Calu3 (cell line): Measurements from ENCODE around the gene ASTE1. TPM values are rescaled to one million over a fixed set of nuclear protein-coding genes. Genes with fewer than 3 reads are reported as not detected.

Source experiments
- BruUV-seq: library from RNA; stranded (reverse); fragments of 400-500 nt; replicated peaks from 2 replicates; lab custom pipeline; 2021; lab: Mats Ljungman, UMichigan
- CTCF ChIA-PET: fragments of 300-600 bp; sonication (Branson Sonifier 250); formaldehyde crosslinking; loops from one replicate; lab custom pipeline; 2022; ENCODE audit warnings: antibody characterized with exemption; lab: Charles Lee
- DNase-seq: peaks from one replicate; pipeline ENCODE4 v3.0.0; 2022
- H3K27ac Mint-ChIP-seq: one replicate; pipeline ENCODE4 v1.8.0; 2022; ENCODE audit warnings: mixed read lengths; ENCODE audit not compliant: unreplicated experiment
- H3K27me3 Mint-ChIP-seq: one replicate; pipeline ENCODE4 v1.8.0; 2022; ENCODE audit warnings: mixed read lengths; ENCODE audit not compliant: unreplicated experiment
- H3K36me3 Mint-ChIP-seq: one replicate; pipeline ENCODE4 v1.8.0; 2022; ENCODE audit warnings: mild to moderate bottlenecking, moderate library complexity, mixed read lengths; ENCODE audit not compliant: insufficient read depth, unreplicated experiment
- H3K4me1 Mint-ChIP-seq: one replicate; pipeline ENCODE4 v1.8.0; 2022; ENCODE audit warnings: mild to moderate bottlenecking, low read depth, mixed read lengths; ENCODE audit not compliant: unreplicated experiment
- H3K4me3 Mint-ChIP-seq: one replicate; pipeline ENCODE4 v1.8.0; 2022; ENCODE audit warnings: mild to moderate bottlenecking, low read depth, moderate library complexity, mixed read lengths; ENCODE audit not compliant: unreplicated experiment
- H3K9me3 Mint-ChIP-seq: one replicate; pipeline ENCODE4 v1.8.0; 2022; ENCODE audit warnings: low read depth, mixed read lengths; ENCODE audit not compliant: unreplicated experiment
- intact Hi-C: fragments of 100-400 bp; cut with micrococcal nuclease; formaldehyde crosslinking; loops from one replicate; pipeline ENCODE4 v1.10.0; 2022; ENCODE audit not compliant: unreplicated experiment
- total RNA-seq: library from RNA; stranded (reverse); gene quantifications from 2 replicates; pipeline ENCODE4 v1.2.3, GENCODE V29; 2022
- TF ChIP-seq, protein P1 (sequence below): fragments of 200-600 bp; IDR thresholded peaks from one replicate; pipeline ENCODE4 v1.8.0; 2022; ENCODE audit warnings: antibody characterized with exemption; ENCODE audit not compliant: unreplicated experiment

Gene ASTE1
- total RNA-seq, 1 experiment from 2014 or later = 12.5 TPM

DNA sequence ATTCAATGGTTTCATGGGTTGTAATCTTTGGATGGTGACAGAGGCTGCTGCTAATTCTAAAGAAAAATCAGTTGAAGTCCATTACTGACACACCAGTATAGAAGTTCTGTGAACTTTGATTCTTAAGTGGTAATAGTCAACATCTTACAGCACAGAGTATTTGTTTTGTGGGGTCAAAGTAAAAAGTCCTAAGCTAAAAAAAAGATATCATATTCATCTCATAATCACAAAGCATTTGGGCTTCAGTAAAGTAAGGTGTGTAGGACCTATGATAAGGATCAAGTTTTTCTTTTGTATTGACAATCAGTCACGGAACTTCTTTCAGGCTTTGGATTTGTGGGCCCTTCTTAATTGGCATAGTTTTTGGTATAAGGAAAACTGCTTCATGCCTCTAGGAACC, 1.1 kb downstream of the ASTE1 start:
- Mint-ChIP-seq H3K9me3 (no peaks in the 10 kb centered on the region), H3K36me3 (peaks cover 38% of the 10 kb centered on the region), H3K27me3 (no peaks in the 10 kb centered on the region), H3K27ac (peak overlapping the region; percentile 97), H3K4me3 (peak overlapping the region; percentile 97), H3K4me1 (peaks cover 36% of the 10 kb centered on the region)
- CTCF ChIA-PET = interaction anchor here (1.2 kb wide), 1 partner anchor 1009 kb away, joined by 4 read pairs; the partner anchor contains the start of gene CPNE4
- intact Hi-C loops = loop anchor here (5.0 kb wide), 1 partner anchor 268 kb away; no protein-coding TSS in a partner anchor
- BruUV-seq = no TSS peak
- no peak for DNase-seq
- TF ChIP-seq, protein P1, sequence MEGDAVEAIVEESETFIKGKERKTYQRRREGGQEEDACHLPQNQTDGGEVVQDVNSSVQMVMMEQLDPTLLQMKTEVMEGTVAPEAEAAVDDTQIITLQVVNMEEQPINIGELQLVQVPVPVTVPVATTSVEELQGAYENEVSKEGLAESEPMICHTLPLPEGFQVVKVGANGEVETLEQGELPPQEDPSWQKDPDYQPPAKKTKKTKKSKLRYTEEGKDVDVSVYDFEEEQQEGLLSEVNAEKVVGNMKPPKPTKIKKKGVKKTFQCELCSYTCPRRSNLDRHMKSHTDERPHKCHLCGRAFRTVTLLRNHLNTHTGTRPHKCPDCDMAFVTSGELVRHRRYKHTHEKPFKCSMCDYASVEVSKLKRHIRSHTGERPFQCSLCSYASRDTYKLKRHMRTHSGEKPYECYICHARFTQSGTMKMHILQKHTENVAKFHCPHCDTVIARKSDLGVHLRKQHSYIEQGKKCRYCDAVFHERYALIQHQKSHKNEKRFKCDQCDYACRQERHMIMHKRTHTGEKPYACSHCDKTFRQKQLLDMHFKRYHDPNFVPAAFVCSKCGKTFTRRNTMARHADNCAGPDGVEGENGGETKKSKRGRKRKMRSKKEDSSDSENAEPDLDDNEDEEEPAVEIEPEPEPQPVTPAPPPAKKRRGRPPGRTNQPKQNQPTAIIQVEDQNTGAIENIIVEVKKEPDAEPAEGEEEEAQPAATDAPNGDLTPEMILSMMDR = no peak

DNA sequence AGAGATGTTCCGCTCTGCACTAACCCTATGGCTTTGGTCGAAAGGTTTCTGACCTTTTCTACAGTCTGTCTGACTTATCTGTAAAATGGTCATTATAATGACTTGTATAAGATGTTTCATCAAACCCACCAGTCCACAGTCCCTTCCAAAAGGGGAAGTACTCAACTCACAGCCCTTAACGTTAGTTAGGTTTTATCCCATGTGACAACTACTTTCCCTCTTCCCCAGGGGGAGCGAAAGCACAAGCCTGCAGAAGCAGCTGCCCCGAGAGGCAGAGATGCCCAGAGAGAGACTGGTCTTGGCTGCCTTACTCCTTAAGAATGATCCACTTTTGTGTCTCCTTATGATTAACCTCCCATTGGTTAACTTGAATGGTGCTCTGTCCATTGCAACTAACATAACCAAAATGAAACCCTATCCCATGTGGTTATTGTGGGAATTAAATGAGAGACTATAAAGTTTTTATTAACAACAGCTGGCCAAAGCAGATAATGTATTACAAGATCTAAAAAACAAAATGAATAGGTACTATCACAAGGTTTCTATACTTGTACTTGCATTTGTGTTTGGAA, 6.4 kb downstream of the ASTE1 start:
- H3K4me3 Mint-ChIP-seq = no peak overlapping the region
- CTCF ChIA-PET = interaction anchor here (1.1 kb wide), 1 partner anchor 318 kb away, joined by 3 read pairs; no protein-coding TSS in a partner anchor
- peaks cover 39% of the 10 kb centered on the region for H3K36me3 Mint-ChIP-seq
- no peaks in the 10 kb centered on the region for H3K9me3 Mint-ChIP-seq
- intact Hi-C loops = no loop called here
- H3K27ac Mint-ChIP-seq = no peak overlapping the region
- DNase-seq = no peak
- peaks cover 12% of the 10 kb centered on the region for H3K4me1 Mint-ChIP-seq
- TF ChIP-seq, protein P1 = no peak
- BruUV-seq = no TSS peak
- H3K27me3 Mint-ChIP-seq = no peaks in the 10 kb centered on the region

DNA sequence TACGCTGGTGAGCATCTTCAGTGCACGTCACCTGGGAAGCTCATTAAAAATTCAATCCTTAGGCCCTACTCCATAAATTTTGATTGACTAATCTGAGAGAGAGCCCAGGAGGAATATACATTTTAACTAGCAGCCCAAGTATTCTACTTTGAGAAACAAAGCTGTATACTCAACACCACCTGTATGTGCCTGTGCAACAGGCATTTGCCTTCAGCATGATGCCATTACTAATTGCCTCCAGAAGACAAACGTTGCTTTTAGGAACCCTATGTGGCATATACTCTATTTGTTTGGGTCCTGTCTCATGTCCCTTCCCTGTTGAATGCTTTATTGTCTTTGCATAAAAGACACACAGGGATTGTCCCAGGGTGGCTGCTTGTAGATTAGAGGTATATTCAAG, 7.7 kb downstream of the ASTE1 start:
- Mint-ChIP-seq H3K27ac (no peak overlapping the region), H3K4me3 (no peak overlapping the region), H3K27me3 (no peaks in the 10 kb centered on the region), H3K9me3 (no peaks in the 10 kb centered on the region), H3K4me1 (no peaks in the 10 kb centered on the region), H3K36me3 (peaks cover 37% of the 10 kb centered on the region)
- CTCF ChIA-PET = no interaction called here
- BruUV-seq = no TSS peak
- intact Hi-C loops = no loop called here
- DNase-seq = no peak
- TF ChIP-seq, protein P1 = no peak

DNA sequence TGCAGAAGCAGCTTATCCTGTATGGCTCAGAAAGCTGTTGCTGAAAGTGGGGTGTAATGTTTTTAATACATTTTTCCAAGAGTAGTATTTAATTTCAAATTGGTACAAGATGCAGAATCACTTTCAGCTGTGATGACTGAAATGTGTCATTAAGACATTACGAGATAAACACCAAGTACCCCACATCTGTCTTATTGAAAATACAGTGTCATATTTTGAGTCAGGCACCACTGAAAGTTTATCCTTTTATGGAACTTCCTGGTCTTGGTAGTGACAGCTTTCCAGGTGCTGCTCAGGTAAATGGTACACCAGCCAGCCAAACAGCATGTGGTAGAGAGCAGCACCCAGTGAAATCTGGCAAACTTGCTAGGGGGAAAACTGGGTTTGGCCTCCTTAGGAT, 16.9 kb downstream of the ASTE1 start:
- Mint-ChIP-seq H3K27ac (no peak overlapping the region), H3K27me3 (no peaks in the 10 kb centered on the region), H3K36me3 (peaks cover 37% of the 10 kb centered on the region), H3K9me3 (no peaks in the 10 kb centered on the region), H3K4me1 (no peaks in the 10 kb centered on the region), H3K4me3 (no peak overlapping the region)
- no TSS peak for BruUV-seq
- TF ChIP-seq, protein P1 = no peak
- DNase-seq = no peak
- intact Hi-C loops = loop anchor here (5.0 kb wide), 1 partner anchor 307 kb away; no protein-coding TSS in a partner anchor
- CTCF ChIA-PET = interaction anchor here (0.7 kb wide), 1 partner anchor 152 kb away, joined by 4 read pairs; no protein-coding TSS in a partner anchor
